Liver (tissue), 9 donors: ENCODE results near the gene TBX1. TPM values are rescaled to one million over a fixed set of nuclear protein-coding genes. Genes with fewer than 3 reads are reported as not detected.

Experiments used
- DNase-seq: peaks from one replicate; pipeline ENCODE4 v3.0.0-alpha.2; 2017; ENCODE audit warnings: low spot score
- H3K27ac ChIP-seq, 2 donors: one replicate each; pipeline ENCODE4 v1.7.0; 2013; ENCODE audit warnings: inconsistent platforms in 2 of 2, low read length in 2 of 2, control low read depth in 1 of 2, low read depth in 1 of 2, mild to moderate bottlenecking in 1 of 2
- H3K27me3 ChIP-seq, 4 donors: one replicate each; pipeline versions ENCODE4 v1.6.1 to v1.7.0; 2013; ENCODE audit warnings: low read length in 3 of 4, inconsistent platforms in 1 of 4, mild to moderate bottlenecking in 1 of 4, moderate library complexity in 1 of 4; ENCODE audit not compliant: control insufficient read depth in 4 of 4, insufficient read depth in 4 of 4
- H3K36me3 ChIP-seq, 4 donors: one replicate each; pipeline versions ENCODE4 v1.6.1 to v1.7.0; 2013; ENCODE audit warnings: low read length in 3 of 4, mild to moderate bottlenecking in 3 of 4, low read depth in 1 of 4, moderate library complexity in 1 of 4; ENCODE audit not compliant: control insufficient read depth in 4 of 4, insufficient read depth in 3 of 4
- H3K4me1 ChIP-seq, 4 donors: one replicate each; pipeline versions ENCODE4 v1.6.1 to v1.7.0; 2013; ENCODE audit warnings: low read length in 3 of 4, mild to moderate bottlenecking in 3 of 4, moderate library complexity in 1 of 4; ENCODE audit not compliant: control insufficient read depth in 4 of 4, insufficient read depth in 4 of 4
- H3K4me3 ChIP-seq, 3 donors: one replicate each; pipeline versions ENCODE4 v1.6.1 to v1.7.0; 2013; ENCODE audit warnings: low read length in 3 of 3, control low read depth in 1 of 3, low read depth in 1 of 3, mild to moderate bottlenecking in 1 of 3
- H3K9ac ChIP-seq, 2 donors: one replicate each; pipeline ENCODE4 v1.7.0; 2013; ENCODE audit warnings: low read length in 2 of 2, mild to moderate bottlenecking in 2 of 2, moderate library complexity in 2 of 2, control low read depth in 1 of 2, low read depth in 1 of 2
- H3K9me3 ChIP-seq, 4 donors: one replicate each; pipeline versions ENCODE4 v1.6.1 to v1.7.0; 2013; ENCODE audit warnings: low read length in 3 of 4; ENCODE audit not compliant: control insufficient read depth in 4 of 4
- CTCF ChIP-seq: fragments of 150-350 bp; IDR thresholded peaks from 2 replicates; pipeline ENCODE4 v1.5.1; 2017; ENCODE audit warnings: improper control_type of control experiment, low read depth, low read length; ENCODE audit not compliant: missing input control
- EGR1 ChIP-seq, 2 donors: IDR thresholded peaks; 2 replicates each; pipeline ENCODE4 v1.6.1; 2016 to 2018; ENCODE audit warnings: antibody characterized with exemption in 2 of 2, low read depth in 2 of 2
- FOXA1 ChIP-seq: IDR thresholded peaks from 2 replicates; pipeline ENCODE4 v1.6.1; 2016; ENCODE audit warnings: antibody characterized with exemption
- FOXA2 ChIP-seq: IDR thresholded peaks from 2 replicates; pipeline ENCODE4 v1.6.1; 2016; ENCODE audit warnings: antibody characterized with exemption
- GABPA ChIP-seq, 2 donors: IDR thresholded peaks in 1 of 2; conservative IDR thresholded peaks in 1 of 2; 2 replicates each; pipeline ENCODE4 v1.6.1; 2016; ENCODE audit warnings: antibody characterized with exemption in 2 of 2, mild to moderate bottlenecking in 1 of 2, moderate library complexity in 1 of 2
- HNF4A ChIP-seq, 2 donors: conservative IDR thresholded peaks; 2 replicates each; pipeline ENCODE4 v1.6.1; 2016; ENCODE audit warnings: antibody characterized with exemption in 2 of 2, mild to moderate bottlenecking in 2 of 2
- HNF4G ChIP-seq: IDR thresholded peaks from 2 replicates; pipeline ENCODE4 v1.6.1; 2016; ENCODE audit warnings: antibody characterized with exemption
- JUND ChIP-seq, 2 donors: IDR thresholded peaks; 2 replicates each; pipeline ENCODE4 v1.6.1; 2016; ENCODE audit warnings: antibody characterized with exemption in 2 of 2
- MAX ChIP-seq: IDR thresholded peaks from 2 replicates; pipeline ENCODE4 v1.6.1; 2016; ENCODE audit warnings: antibody characterized with exemption
- NR2F2 ChIP-seq: IDR thresholded peaks from 2 replicates; pipeline ENCODE4 v1.6.1; 2016; ENCODE audit warnings: antibody characterized with exemption
- RAD21 ChIP-seq, 2 donors: IDR thresholded peaks; 2 replicates each; pipeline ENCODE4 v1.6.1; 2016; ENCODE audit warnings: antibody characterized with exemption in 2 of 2, mild to moderate bottlenecking in 2 of 2
- RXRA ChIP-seq, 2 donors: IDR thresholded peaks; 2 replicates each; pipeline ENCODE4 v1.6.1; 2017 to 2018; ENCODE audit warnings: antibody characterized with exemption in 2 of 2, mild to moderate bottlenecking in 1 of 2
- SP1 ChIP-seq: IDR thresholded peaks from 2 replicates; pipeline ENCODE4 v1.6.1; 2018; ENCODE audit warnings: antibody characterized with exemption, mild to moderate bottlenecking
- TAF1 ChIP-seq: conservative IDR thresholded peaks from 2 replicates; pipeline ENCODE4 v1.6.1; 2016; ENCODE audit warnings: antibody characterized with exemption, mild to moderate bottlenecking
- WGBS: extraction: QIAGEN DNeasy Blood & Tissue Kit; methylation state at CpG from one replicate; pipeline ENCODE4 v1.1.7; 2013; 5-methylcytosine and 5-hydroxymethylcytosine counted together
- polyA plus RNA-seq, 2 donors: library from polyadenylated mRNA; stranded (reverse) in 1 of 2; unstranded in 1 of 2; fragments of 200-250 nt in 1 of 2; fragments of >200 nt in 1 of 2; fragmentation: Nextera tagmentation in 1 of 2; extraction: Ambion mirVana in 1 of 2; gene quantifications; one replicate each; pipeline versions ENCODE4 v1.2.1 to v1.2.3, GENCODE V29; 2013 to 2015
- total RNA-seq, 2 donors: library from RNA; depleted of rRNA; stranded (reverse); fragments of >200 nt; gene quantifications; one replicate each; pipeline ENCODE4 v1.2.3, GENCODE V29; 2014
- TF ChIP-seq, protein P1 (sequence below): IDR thresholded peaks from 2 replicates; pipeline ENCODE4 v1.6.1; 2016; ENCODE audit warnings: antibody characterized with exemption
- donor health status: healthy.
- donor health status: healthy.
- donor health status: healthy.
- donor health status: healthy.
- donor health status: healthy.

The TBX1 gene
- total and polyA plus RNA-seq, 4 donors: 0.17 to 0.18 TPM; not detected in 2

DNA sequence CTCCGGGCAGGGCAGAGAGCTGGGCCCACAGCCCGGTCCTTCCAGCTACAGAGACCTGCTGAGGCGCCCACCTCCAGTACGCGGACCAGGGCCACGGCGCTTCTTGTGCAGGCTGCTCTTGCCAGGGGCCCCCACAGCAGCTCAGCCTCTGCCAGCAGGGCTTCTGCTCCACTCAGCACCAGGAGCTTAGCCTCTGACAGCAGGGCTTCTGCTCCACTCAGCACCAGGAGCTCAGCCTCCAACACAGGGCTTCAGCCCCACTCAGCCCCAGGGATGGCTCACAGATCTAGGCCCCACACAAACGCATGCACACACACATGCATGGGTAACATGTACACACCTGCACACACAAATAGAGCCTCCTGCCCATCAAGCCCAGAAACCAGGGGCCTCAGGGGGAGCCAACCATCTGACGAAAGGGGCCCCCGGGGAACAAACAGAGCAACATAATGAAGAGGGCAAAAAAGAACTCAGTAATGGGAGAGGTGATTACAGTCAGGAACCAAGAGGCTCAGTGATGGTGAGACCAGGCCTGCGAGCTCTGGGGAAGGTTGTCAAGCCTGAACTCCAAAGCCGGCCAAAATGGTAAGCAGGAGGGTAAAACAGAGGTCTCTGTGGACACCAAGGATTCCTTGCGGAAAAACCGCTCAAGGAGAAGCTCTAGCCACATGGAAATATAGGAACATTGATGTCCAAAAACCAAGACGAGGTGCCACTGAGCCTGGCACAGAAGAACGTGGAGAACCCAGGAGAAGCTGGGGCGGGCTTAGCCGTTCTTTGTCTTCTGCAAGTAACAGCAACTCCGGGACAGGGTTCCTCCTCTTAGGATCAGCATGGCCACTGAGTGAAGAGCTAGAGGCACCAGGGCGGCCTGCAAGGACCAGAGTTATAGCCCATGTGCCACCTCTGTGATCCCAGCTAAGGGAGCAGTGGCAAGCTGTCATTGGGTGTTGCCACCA is 47.6 kb downstream of the TBX1 start:
- no peak overlapping the region for H3K27ac ChIP-seq
- DNase-seq: no peak
- no peak overlapping the region for H3K4me3 ChIP-seq
- no peak overlapping the region for H3K9ac ChIP-seq
- H3K36me3 ChIP-seq: no peaks in the 10 kb centered on the region
- TF ChIP-seq MAX (no peak), RXRA (IDR thresholded peaks at IDR 0.05) (no peak), CTCF (no peak), TAF1 (no peak), SP1 (no peak)
- TF ChIP-seq, protein P1, sequence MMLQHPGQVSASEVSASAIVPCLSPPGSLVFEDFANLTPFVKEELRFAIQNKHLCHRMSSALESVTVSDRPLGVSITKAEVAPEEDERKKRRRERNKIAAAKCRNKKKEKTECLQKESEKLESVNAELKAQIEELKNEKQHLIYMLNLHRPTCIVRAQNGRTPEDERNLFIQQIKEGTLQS: no peak
- no peaks in the 10 kb centered on the region for H3K9me3 ChIP-seq
- 97% methylated on average over 20 of the region's 20 CpGs for WGBS
- peaks cover 0 to 6% (median 1%) of the 10 kb centered on the region in 4 donors for H3K4me1 ChIP-seq
- no peaks in the 10 kb centered on the region for H3K27me3 ChIP-seq

DNA sequence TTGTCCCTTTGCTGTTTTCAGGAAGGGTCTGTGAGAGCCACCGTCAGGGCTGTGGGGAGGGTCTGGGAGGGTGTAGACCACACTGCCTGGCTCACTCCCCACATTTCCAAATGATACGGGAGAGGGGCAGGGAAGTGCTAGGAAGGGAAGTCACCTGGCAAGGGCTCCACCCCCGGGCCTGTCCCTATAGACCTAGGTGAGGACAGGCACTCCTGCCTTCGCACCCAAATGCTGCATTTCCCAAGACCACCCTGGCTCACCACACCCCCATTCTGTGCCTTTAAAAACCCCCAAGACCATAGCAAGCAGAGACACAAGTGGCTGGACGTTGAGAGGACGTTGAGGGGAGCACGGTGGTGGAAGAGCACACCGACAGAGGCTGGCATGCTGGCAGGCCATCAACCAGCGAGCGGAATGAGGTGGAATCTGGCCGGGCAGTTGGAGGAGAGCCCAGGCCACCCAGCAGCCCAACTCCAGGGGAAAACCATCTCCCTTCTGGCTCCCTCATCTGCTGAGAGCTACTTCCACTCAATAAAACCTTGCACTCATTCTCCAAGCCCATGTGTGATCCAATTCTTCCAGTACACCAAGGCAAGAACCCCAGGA is 48.4 kb downstream of the TBX1 start:
- Histone ChIP-seq H3K9ac (no peak overlapping the region), H3K27ac (no peak overlapping the region), H3K27me3 (no peaks in the 10 kb centered on the region), H3K36me3 (no peaks in the 10 kb centered on the region), H3K4me1 (peaks cover 0 to 6% (median 1%) of the 10 kb centered on the region in 4 donors), H3K4me3 (no peak overlapping the region), H3K9me3 (no peaks in the 10 kb centered on the region)
- DNase-seq: no peak
- TF ChIP-seq HNF4A (conservative IDR thresholded peaks at IDR 0.05): no peak
- 54% methylated on average over 11 of the region's 11 CpGs for WGBS

DNA sequence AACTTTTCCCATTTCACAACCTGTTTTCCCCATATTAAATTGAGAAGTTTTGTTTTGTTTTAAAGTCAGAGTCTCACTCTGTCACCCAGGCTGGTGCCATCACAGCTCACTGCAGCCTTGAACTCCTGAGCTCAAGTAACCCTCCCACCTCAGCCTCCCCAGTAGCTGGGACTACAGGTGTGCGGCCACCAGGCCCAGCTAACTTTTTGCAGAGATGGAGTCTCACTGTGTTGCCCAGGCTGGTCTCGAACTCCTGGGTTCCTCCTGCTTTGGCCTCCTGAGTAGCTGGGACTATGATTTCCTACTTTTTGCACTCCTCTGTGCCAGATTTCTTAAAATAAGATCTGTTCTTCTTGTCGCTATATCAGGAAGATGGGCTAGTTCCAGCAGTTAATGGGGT is 49.2 kb downstream of the TBX1 start:
- no peak for DNase-seq
- no peaks in the 10 kb centered on the region for H3K36me3 ChIP-seq

More for the DNA sequence above, 49.2 kb downstream of the TBX1 start:
- 96% methylated on average over 3 of the region's 3 CpGs for WGBS
- Histone ChIP-seq H3K9me3 (no peaks in the 10 kb centered on the region), H3K4me3 (no peak overlapping the region), H3K9ac (no peak overlapping the region), H3K4me1 (peaks cover 0 to 6% (median 1%) of the 10 kb centered on the region in 4 donors), H3K27me3 (no peaks in the 10 kb centered on the region), H3K27ac (no peak overlapping the region)
- no peak for TF ChIP-seq CTCF
- TF ChIP-seq GABPA (IDR thresholded peaks at IDR 0.05 in 1 of 2, conservative IDR thresholded peaks at IDR 0.05 in 1 of 2): no peak
- TF ChIP-seq, protein P1: no peak
- no peak for TF ChIP-seq NR2F2
- no peak for TF ChIP-seq RXRA (IDR thresholded peaks at IDR 0.05)
- TF ChIP-seq MAX: no peak
- no peak for TF ChIP-seq FOXA1
- no peak for TF ChIP-seq EGR1 (IDR thresholded peaks at IDR 0.05; ENCODE audit: low read depth in 2 of 2)
- no peak for TF ChIP-seq FOXA2
- TF ChIP-seq RAD21 (IDR thresholded peaks at IDR 0.05): no peak
- no peak for TF ChIP-seq HNF4G
- TF ChIP-seq JUND (IDR thresholded peaks at IDR 0.05): no peak
- TF ChIP-seq HNF4A (conservative IDR thresholded peaks at IDR 0.05): no peak
- TF ChIP-seq TAF1: no peak
